Trophoblast cell (in vitro differentiated cells and primary cell): Measurements from ENCODE around the gene SLC35G4.

Experiments
- DNase-seq, 2 donors: peaks; one replicate each; pipeline ENCODE4 v3.0.0-alpha.2; 2016
- H2AFZ ChIP-seq: 2 replicates; pipeline ENCODE4 v1.6.1; 2013; ENCODE audit warnings: low read length, moderate library complexity, mild to moderate bottlenecking; ENCODE audit not compliant: insufficient read depth, poor library complexity
- H2AK5ac ChIP-seq: 2 replicates; pipeline ENCODE4 v1.6.1; 2013; ENCODE audit warnings: mild to moderate bottlenecking, low read length
- H2BK120ac ChIP-seq: 2 replicates; pipeline ENCODE4 v1.6.1; 2013; ENCODE audit warnings: low read length, mild to moderate bottlenecking, moderate library complexity; ENCODE audit not compliant: insufficient read depth, poor library complexity
- H2BK12ac ChIP-seq: 2 replicates; pipeline ENCODE4 v1.6.1; 2013; ENCODE audit warnings: mild to moderate bottlenecking, low read length, moderate library complexity
- H2BK5ac ChIP-seq: 2 replicates; pipeline ENCODE4 v1.6.1; 2013; ENCODE audit warnings: low read length, low read depth, moderate library complexity, mild to moderate bottlenecking; ENCODE audit not compliant: poor library complexity
- H3K14ac ChIP-seq: 2 replicates; pipeline ENCODE4 v1.6.1; 2013; ENCODE audit warnings: mild to moderate bottlenecking, low read length
- H3K18ac ChIP-seq: 2 replicates; pipeline ENCODE4 v1.6.1; 2013; ENCODE audit warnings: mild to moderate bottlenecking, low read length
- H3K23ac ChIP-seq: 2 replicates; pipeline ENCODE4 v1.6.1; 2013; ENCODE audit warnings: low read length
- H3K27ac ChIP-seq: 2 replicates; pipeline ENCODE4 v1.5.1; 2013; ENCODE audit warnings: low read depth, mild to moderate bottlenecking, inconsistent platforms, low read length, moderate library complexity
- H3K27me3 ChIP-seq: 2 replicates; pipeline ENCODE4 v1.6.1; 2013; ENCODE audit warnings: inconsistent platforms, mild to moderate bottlenecking, low read length, moderate library complexity; ENCODE audit not compliant: insufficient read depth
- H3K36me3 ChIP-seq, 2 experiments: 1 replicate in 1 of 2; 2 replicates in 1 of 2; pipeline ENCODE4 v1.6.1; 2013; ENCODE audit warnings: low read length in 2 of 2, mild to moderate bottlenecking in 2 of 2, moderate library complexity in 1 of 2; ENCODE audit not compliant: insufficient read depth in 2 of 2, control insufficient read depth in 1 of 2
- H3K4ac ChIP-seq: 2 replicates; pipeline ENCODE4 v1.6.1; 2013; ENCODE audit warnings: low read depth, mild to moderate bottlenecking, low read length, moderate library complexity
- H3K4me1 ChIP-seq, 2 experiments: 1 replicate in 1 of 2; 2 replicates in 1 of 2; pipeline ENCODE4 v1.6.1; 2013; ENCODE audit warnings: low read length in 2 of 2, mild to moderate bottlenecking in 2 of 2, moderate library complexity in 1 of 2; ENCODE audit not compliant: insufficient read depth in 2 of 2, control insufficient read depth in 1 of 2
- H3K4me2 ChIP-seq: 2 replicates; pipeline ENCODE4 v1.6.1; 2013; ENCODE audit warnings: inconsistent platforms, mild to moderate bottlenecking, low read length, moderate library complexity
- H3K4me3 ChIP-seq: 2 replicates; pipeline ENCODE4 v1.5.1; 2013; ENCODE audit warnings: mild to moderate bottlenecking, low read depth, low read length, inconsistent platforms
- H3K79me1 ChIP-seq: one replicate; pipeline ENCODE4 v1.6.1; 2013; ENCODE audit warnings: low read length
- H3K79me2 ChIP-seq: 2 replicates; pipeline ENCODE4 v1.6.1; 2013; ENCODE audit warnings: low read length, mild to moderate bottlenecking; ENCODE audit not compliant: control insufficient read depth, insufficient read depth, poor library complexity
- H3K9ac ChIP-seq: 2 replicates; pipeline ENCODE4 v1.6.1; 2013; ENCODE audit warnings: mild to moderate bottlenecking, low read length
- H3K9me3 ChIP-seq: 2 replicates; pipeline ENCODE4 v1.6.1; 2013; ENCODE audit warnings: low read depth, mild to moderate bottlenecking, control low read depth, inconsistent platforms, low read length; ENCODE audit not compliant: insufficient read depth
- H4K12ac ChIP-seq: 2 replicates; pipeline ENCODE4 v1.6.1; 2013; ENCODE audit warnings: low read depth, mild to moderate bottlenecking, low read length, moderate library complexity
- H4K8ac ChIP-seq: 2 replicates; pipeline ENCODE4 v1.6.1; 2013; ENCODE audit warnings: low read depth, mild to moderate bottlenecking, low read length, moderate library complexity
- H4K91ac ChIP-seq: one replicate; pipeline ENCODE4 v1.6.1; 2013; ENCODE audit warnings: low read depth, mild to moderate bottlenecking, low read length, moderate library complexity
- WGBS: extraction: QIAGEN DNeasy Blood & Tissue Kit; methylation state at CpG from one replicate; pipeline ENCODE4 v1.1.7; 2013; ENCODE audit warnings: missing lambda C conversion rate; ENCODE audit not compliant: insufficient read length, insufficient coverage; ENCODE audit errors: extremely low coverage; 5-methylcytosine and 5-hydroxymethylcytosine counted together

The SLC35G4 gene

GRCh38 chr18:11581286-11581685, 28.1 kb upstream of the SLC35G4 start:
- no peaks in the 10 kb centered on the region for H3K27me3 ChIP-seq
- H2AK5ac ChIP-seq, result no peak overlapping the region
- H3K79me2 ChIP-seq, result no peaks in the 10 kb centered on the region
- H3K23ac ChIP-seq, result no peak overlapping the region
- H4K91ac ChIP-seq, result no peak overlapping the region
- H3K9ac ChIP-seq, result no peak overlapping the region
- H4K12ac ChIP-seq, result no peak overlapping the region
- no peaks in the 10 kb centered on the region for H3K9me3 ChIP-seq
- H3K4ac ChIP-seq, result no peak overlapping the region
- H4K8ac ChIP-seq, result no peak overlapping the region
- no CpG with 5 or more reads among the region's 2 CpGs for WGBS
- H2BK12ac ChIP-seq, result no peak overlapping the region
- H2AFZ ChIP-seq, result no peak overlapping the region
- no peak overlapping the region for H3K4me3 ChIP-seq
- no peak overlapping the region for H3K27ac ChIP-seq
- H3K36me3 ChIP-seq, result no peaks in the 10 kb centered on the region
- H2BK120ac ChIP-seq, result no peak overlapping the region
- H3K4me2 ChIP-seq, result no peak overlapping the region
- no peak overlapping the region for H3K14ac ChIP-seq
- H3K79me1 ChIP-seq, result peaks cover 2% of the 10 kb centered on the region
- DNase-seq, result no peak
- H3K18ac ChIP-seq, result no peak overlapping the region
- peaks cover 5 to 6% of the 10 kb centered on the region in 2 experiments for H3K4me1 ChIP-seq
- H2BK5ac ChIP-seq, result no peak overlapping the region

DNA sequence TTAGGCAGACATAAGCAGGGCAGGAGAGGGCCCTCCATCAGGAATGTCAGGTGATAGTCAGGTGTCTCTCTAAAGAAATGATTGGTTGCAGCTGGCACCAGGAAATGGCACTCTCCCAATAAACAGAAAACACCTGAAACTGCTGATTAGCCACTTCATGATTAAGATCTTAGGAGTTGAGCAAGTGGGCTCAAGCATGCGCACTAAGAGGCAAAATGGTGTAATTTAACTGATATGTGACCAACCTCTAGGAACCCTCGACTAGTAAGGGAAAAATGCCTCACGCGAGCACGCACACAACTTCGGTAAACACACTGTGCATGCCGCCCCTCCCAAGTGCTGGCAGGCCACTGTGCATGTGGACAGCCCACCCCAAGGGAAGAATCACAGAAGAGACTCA, 23.8 kb upstream of the SLC35G4 start:
- Histone ChIP-seq H4K12ac (no peak overlapping the region), H2AK5ac (no peak overlapping the region), H2BK12ac (no peak overlapping the region), H4K8ac (no peak overlapping the region), H3K4me1 (no peaks in the 10 kb centered on the region), H3K79me1 (no peaks in the 10 kb centered on the region), H3K14ac (no peak overlapping the region), H4K91ac (no peak overlapping the region), H3K9me3 (no peaks in the 10 kb centered on the region), H3K4me2 (no peak overlapping the region), H3K4me3 (no peak overlapping the region), H3K36me3 (no peaks in the 10 kb centered on the region), H3K79me2 (no peaks in the 10 kb centered on the region), H3K23ac (no peak overlapping the region), H3K4ac (no peak overlapping the region), H3K27me3 (no peaks in the 10 kb centered on the region), H3K18ac (no peak overlapping the region), H3K27ac (no peak overlapping the region), H2AFZ (no peak overlapping the region), H2BK5ac (no peak overlapping the region), H3K9ac (no peak overlapping the region), H2BK120ac (no peak overlapping the region)
- no CpG with 5 or more reads among the region's 7 CpGs for WGBS
- DNase-seq, result no peak

GRCh38 chr18:11586896-11587295, 22.5 kb upstream of the SLC35G4 start:
- Histone ChIP-seq H3K36me3 (no peaks in the 10 kb centered on the region), H4K8ac (no peak overlapping the region), H3K79me2 (no peaks in the 10 kb centered on the region), H4K91ac (no peak overlapping the region), H3K4ac (no peak overlapping the region), H2AK5ac (no peak overlapping the region), H3K4me3 (no peak overlapping the region), H3K9ac (no peak overlapping the region), H2BK5ac (no peak overlapping the region), H3K18ac (no peak overlapping the region), H3K14ac (no peak overlapping the region), H3K23ac (no peak overlapping the region), H3K4me2 (no peak overlapping the region), H3K27ac (no peak overlapping the region), H3K27me3 (no peaks in the 10 kb centered on the region), H4K12ac (no peak overlapping the region), H2BK120ac (no peak overlapping the region), H3K9me3 (no peaks in the 10 kb centered on the region), H2AFZ (no peak overlapping the region), H3K79me1 (no peaks in the 10 kb centered on the region), H3K4me1 (no peaks in the 10 kb centered on the region), H2BK12ac (no peak overlapping the region)
- no CpG with 5 or more reads among the region's 3 CpGs for WGBS
- DNase-seq, result no peak

DNA sequence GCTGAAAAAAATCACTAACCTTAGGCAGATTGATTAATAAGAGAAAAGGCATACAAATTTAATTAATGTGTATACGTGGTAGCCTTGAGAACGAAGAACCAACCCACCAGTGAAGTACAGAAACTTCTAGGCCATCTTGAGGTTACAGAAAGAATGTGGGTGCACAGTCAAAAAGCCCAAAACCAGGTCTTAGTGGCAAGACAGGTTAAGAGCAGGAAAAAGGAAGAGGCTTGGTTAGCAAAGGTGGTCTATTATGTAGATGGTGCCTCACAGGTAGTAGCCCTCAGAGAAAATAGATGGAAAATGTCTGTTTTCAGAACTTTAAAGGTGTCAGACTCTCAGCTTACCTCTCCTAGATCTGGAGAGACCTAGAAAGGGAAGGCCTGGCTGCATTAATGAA, 22.0 kb upstream of the SLC35G4 start:
- no CpG with 5 or more reads among the region's 2 CpGs for WGBS
- Histone ChIP-seq H3K27ac (no peak overlapping the region), H4K8ac (no peak overlapping the region), H3K36me3 (no peaks in the 10 kb centered on the region), H3K4me1 (no peaks in the 10 kb centered on the region), H4K91ac (no peak overlapping the region), H3K79me1 (no peaks in the 10 kb centered on the region), H3K4me2 (no peak overlapping the region), H3K4ac (no peak overlapping the region), H4K12ac (no peak overlapping the region), H3K27me3 (no peaks in the 10 kb centered on the region), H3K4me3 (no peak overlapping the region), H3K23ac (no peak overlapping the region), H2BK120ac (no peak overlapping the region), H3K79me2 (no peaks in the 10 kb centered on the region), H2BK5ac (no peak overlapping the region), H2AK5ac (no peak overlapping the region), H3K14ac (no peak overlapping the region), H3K9me3 (no peaks in the 10 kb centered on the region), H3K9ac (no peak overlapping the region), H2BK12ac (no peak overlapping the region), H2AFZ (no peak overlapping the region), H3K18ac (no peak overlapping the region)
- DNase-seq, result no peak
